Activated T-cell treated with anti-CD3 and anti-CD28 coated beads for 4 hours (primary cell): ENCODE data around the gene CTNNBL1.

ENCODE experiments used
- DNase-seq: peaks from one replicate; pipeline ENCODE4 v3.0.0-alpha.2; 2020

The CTNNBL1 gene

GRCh38 chr20:37904008-37904642 lies 210.3 kb downstream of the CTNNBL1 start:
- DNase-seq = no peak

- no peak for DNase-seq
These were observed 211.1 kb downstream of the CTNNBL1 start for GRCh38 chr20:37904845-37905373.

- DNase-seq = no peak
These were observed 212.1 kb downstream of the CTNNBL1 start for GRCh38 chr20:37905671-37906613.

GRCh38 chr20:37907330-37907676 lies 213.5 kb downstream of the CTNNBL1 start:
- no peak for DNase-seq

GRCh38 chr20:37907677-37908401 lies 214.0 kb downstream of the CTNNBL1 start:
- DNase-seq = no peak

GRCh38 chr20:37911261-37911660 lies 217.4 kb downstream of the CTNNBL1 start:
- DNase-seq = no peak

GRCh38 chr20:37911838-37912281 lies 218.0 kb downstream of the CTNNBL1 start:
- DNase-seq = no peak

- no peak for DNase-seq
These were observed 219.0 kb downstream of the CTNNBL1 start for GRCh38 chr20:37912874-37913273.

- no peak for DNase-seq
These were observed 219.9 kb downstream of the CTNNBL1 start for GRCh38 chr20:37913567-37914366.

- DNase-seq = no peak
These were observed 220.5 kb downstream of the CTNNBL1 start for GRCh38 chr20:37914367-37914671.

- DNase-seq = no peak
These were observed 221.0 kb downstream of the CTNNBL1 start for GRCh38 chr20:37914672-37915433.

GRCh38 chr20:37915434-37915787 lies 221.6 kb downstream of the CTNNBL1 start:
- DNase-seq = no peak

- no peak for DNase-seq
These were observed 222.2 kb downstream of the CTNNBL1 start for GRCh38 chr20:37915800-37916570.

GRCh38 chr20:37917461-37917860 lies 223.6 kb downstream of the CTNNBL1 start:
- DNase-seq = no peak

GRCh38 chr20:37918035-37918434 lies 224.2 kb downstream of the CTNNBL1 start:
- DNase-seq = no peak

- no peak for DNase-seq
These were observed 225.7 kb downstream of the CTNNBL1 start for GRCh38 chr20:37919389-37920040.

- no peak for DNase-seq
These were observed 226.4 kb downstream of the CTNNBL1 start for GRCh38 chr20:37920270-37920669.

- DNase-seq = no peak
These were observed 227.0 kb downstream of the CTNNBL1 start for GRCh38 chr20:37920679-37921322.

GRCh38 chr20:37921341-37921929 lies 227.6 kb downstream of the CTNNBL1 start:
- no peak for DNase-seq
